Panc1 (cell line): ENCODE data around the gene SLC14A1. TPM values are rescaled to one million over a fixed set of nuclear protein-coding genes. Genes with fewer than 3 reads are reported as not detected.

Experiments used
- ATAC-seq: fragments of 200-7000 bp; cut with Tn5 transposase; 2 replicates; pipeline ENCODE4 v1.9.1; 2020; ENCODE audit warnings: mild to moderate bottlenecking, moderate library complexity
- BruUV-seq: library from RNA; stranded (reverse); fragments of 400-500 nt; replicated peaks from 2 replicates; lab custom pipeline; 2021; lab: Mats Ljungman, UMichigan
- CTCF ChIA-PET: fragments of 300-600 bp; sonication (Branson Sonifier 250); formaldehyde crosslinking; loops from one replicate; lab custom pipeline; 2022; ENCODE audit warnings: antibody characterized with exemption; lab: Charles Lee
- POLR2A ChIA-PET: fragments of 300-600 bp; sonication (Branson Sonifier 250); formaldehyde crosslinking; loops from one replicate; lab custom pipeline; 2022; ENCODE audit warnings: antibody characterized with exemption; lab: Charles Lee
- DNase-seq: peaks from one replicate; pipeline ENCODE4 v3.0.0-alpha.2; 2010; ENCODE audit warnings: low read depth, low spot score
- H3K27ac ChIP-seq: 2 replicates; pipeline ENCODE4 v1.5.1; 2011; ENCODE audit warnings: mild to moderate bottlenecking, low read length, inconsistent platforms
- H3K27me3 ChIP-seq: fragments of 200-500 bp; sonication (Bioruptor generic); 2 replicates; pipeline ENCODE4 v1.6.0; 2014; ENCODE audit warnings: low read length, inconsistent platforms; ENCODE audit not compliant: control insufficient read depth, insufficient read depth
- H3K36me3 ChIP-seq: fragments of 200-500 bp; sonication (Bioruptor generic); 2 replicates; pipeline ENCODE4 v1.5.1; 2014; ENCODE audit warnings: inconsistent platforms, mild to moderate bottlenecking, low read length, moderate library complexity; ENCODE audit not compliant: control insufficient read depth, insufficient read depth
- H3K4me1 ChIP-seq: 2 replicates; pipeline ENCODE4 v1.5.1; 2011; ENCODE audit warnings: inconsistent platforms, mild to moderate bottlenecking, low read length, moderate library complexity; ENCODE audit not compliant: control insufficient read depth, insufficient read depth
- H3K4me3 ChIP-seq, 2 experiments: 2 replicates each; pipeline ENCODE4 v1.5.1; 2011 to 2012; ENCODE audit warnings: low read depth in 2 of 2, low read length in 2 of 2, mild to moderate bottlenecking in 2 of 2, inconsistent platforms in 1 of 2, moderate library complexity in 1 of 2
- H3K9me3 ChIP-seq: fragments of 200-500 bp; sonication (Bioruptor generic); 2 replicates; pipeline ENCODE4 v1.5.1; 2014; ENCODE audit warnings: low read depth, mild to moderate bottlenecking, inconsistent platforms, low read length, moderate library complexity; ENCODE audit not compliant: control insufficient read depth, insufficient read depth
- CTCF ChIP-seq: fragments of 450-650 bp; IDR thresholded peaks from 2 replicates; pipeline ENCODE4 v1.5.1; 2017; ENCODE audit warnings: mild to moderate bottlenecking
- POLR2AphosphoS5 ChIP-seq: IDR thresholded peaks from 2 replicates; pipeline ENCODE4 v1.6.1; 2012; ENCODE audit warnings: mild to moderate bottlenecking, low read depth, low read length, moderate library complexity
- REST ChIP-seq, 2 experiments: IDR thresholded peaks; 2 replicates each; pipeline ENCODE4 v1.6.1; 2011 to 2012; ENCODE audit warnings: low read depth in 2 of 2, control low read depth in 1 of 2, low read length in 1 of 2, mild to moderate bottlenecking in 1 of 2, moderate library complexity in 1 of 2; ENCODE audit not compliant: insufficient read depth in 1 of 2
- SIN3A ChIP-seq: IDR thresholded peaks from 2 replicates; pipeline ENCODE4 v1.6.1; 2012; ENCODE audit warnings: low read depth, mild to moderate bottlenecking, low read length, moderate library complexity, borderline replicate concordance; ENCODE audit not compliant: insufficient read depth
- TCF7L2 ChIP-seq: IDR thresholded peaks from 2 replicates; pipeline ENCODE4 v1.6.1; 2011; ENCODE audit warnings: mild to moderate bottlenecking, low read depth, low read length, inconsistent platforms
- in situ Hi-C: cut with HindIII; loops from 2 replicates; pipeline ENCODE4 v1.10.0; 2016; ENCODE audit warnings: low sequenced_read_pairs, low pct_unique_long_range_greater_than_20kb
- intact Hi-C: fragments of 100-400 bp; cut with micrococcal nuclease; formaldehyde crosslinking; loops from one replicate; pipeline ENCODE4 v1.10.0; 2022; ENCODE audit not compliant: unreplicated experiment
- total RNA-seq: library from RNA; stranded (reverse); gene quantifications from one replicate; pipeline ENCODE4 v1.2.1, GENCODE V29; 2021; ENCODE audit not compliant: unreplicated experiment

SLC14A1 gene
- total RNA-seq, 1 experiment from 2014 or later, result 1.2 TPM

- POLR2A ChIA-PET, result no interaction called here
- Histone ChIP-seq H3K4me1 (no peaks in the 10 kb centered on the region), H3K9me3 (no peaks in the 10 kb centered on the region), H3K27me3 (no peaks in the 10 kb centered on the region), H3K27ac (no peak overlapping the region), H3K36me3 (no peaks in the 10 kb centered on the region), H3K4me3 (no peak overlapping the region)
- intact Hi-C loops, result no loop called here
- no TSS peak for BruUV-seq
- DNase-seq (no peak), ATAC-seq (no peak)
- CTCF ChIA-PET, result no interaction called here
- in situ Hi-C loops, result no loop called here
- TF ChIP-seq REST (IDR thresholded peaks at IDR 0.05; ENCODE audit: insufficient read depth in 1 of 2, low read depth in 2 of 2, low read length in 1 of 2), result no peak
- no peak for TF ChIP-seq SIN3A
- TF ChIP-seq TCF7L2, result no peak
- TF ChIP-seq CTCF, result no peak
- TF ChIP-seq POLR2AphosphoS5, result no peak
Observed at GRCh38 chr18:45739268-45739667, 15.3 kb downstream of the SLC14A1 start.

- no TSS peak for BruUV-seq
- POLR2A ChIA-PET, result no interaction called here
- no peaks in the 10 kb centered on the region for H3K4me1 ChIP-seq
- CTCF ChIA-PET, result no interaction called here
- H3K36me3 ChIP-seq, result no peaks in the 10 kb centered on the region
- no peaks in the 10 kb centered on the region for H3K9me3 ChIP-seq
- no peak overlapping the region for H3K27ac ChIP-seq
- DNase-seq (no peak), ATAC-seq (no peak)
- in situ Hi-C loops (no loop called here), intact Hi-C loops (no loop called here)
- no peak for TF ChIP-seq CTCF
- no peak for TF ChIP-seq POLR2AphosphoS5
- TF ChIP-seq SIN3A, result no peak
- TF ChIP-seq REST (IDR thresholded peaks at IDR 0.05; ENCODE audit: insufficient read depth in 1 of 2, low read depth in 2 of 2, low read length in 1 of 2), result no peak
- no peak for TF ChIP-seq TCF7L2
- no peak overlapping the region for H3K4me3 ChIP-seq
- H3K27me3 ChIP-seq, result no peaks in the 10 kb centered on the region
Observed at GRCh38 chr18:45739848-45740247, 15.9 kb downstream of the SLC14A1 start.
